ENCODE data around the gene BIRC7.
A peak's percentile ranks its signal among the peaks of the same experiment; 100 is the strongest.
"Not testable (repeated sequence)": the region's sequence is repeated elsewhere in the genome, so short reads cannot be mapped to it uniquely, and the experiment has no call there.

The BIRC7 gene

DNA sequence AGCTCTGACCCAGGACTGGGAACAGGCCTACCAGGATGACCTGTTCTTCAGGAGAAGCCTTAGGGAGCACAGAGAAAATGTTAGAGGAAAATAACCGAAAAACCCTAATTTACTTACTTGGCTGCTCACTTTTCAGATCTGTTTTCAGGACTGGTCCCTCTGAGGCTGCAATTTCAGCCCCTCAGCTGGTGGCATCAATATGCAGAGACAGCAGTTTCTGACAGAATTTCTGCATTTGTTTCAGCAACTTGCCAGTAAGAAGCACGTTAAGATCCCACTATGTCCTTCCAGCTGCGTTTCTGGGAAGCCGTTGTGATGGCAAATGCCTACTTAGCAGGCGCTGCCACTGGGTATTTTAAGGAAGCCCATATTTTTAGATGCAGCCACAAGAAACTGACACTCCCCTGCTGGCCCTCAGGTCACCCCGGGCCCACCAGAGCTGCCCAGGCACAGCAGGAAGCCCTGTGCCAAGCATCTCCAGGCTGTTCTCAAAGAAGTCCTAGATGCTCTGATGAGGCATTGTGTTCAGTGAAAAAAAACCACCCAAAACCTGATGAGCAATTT, 27.3 kb upstream of the BIRC7 start:
- no peak for DNase-seq

DNA sequence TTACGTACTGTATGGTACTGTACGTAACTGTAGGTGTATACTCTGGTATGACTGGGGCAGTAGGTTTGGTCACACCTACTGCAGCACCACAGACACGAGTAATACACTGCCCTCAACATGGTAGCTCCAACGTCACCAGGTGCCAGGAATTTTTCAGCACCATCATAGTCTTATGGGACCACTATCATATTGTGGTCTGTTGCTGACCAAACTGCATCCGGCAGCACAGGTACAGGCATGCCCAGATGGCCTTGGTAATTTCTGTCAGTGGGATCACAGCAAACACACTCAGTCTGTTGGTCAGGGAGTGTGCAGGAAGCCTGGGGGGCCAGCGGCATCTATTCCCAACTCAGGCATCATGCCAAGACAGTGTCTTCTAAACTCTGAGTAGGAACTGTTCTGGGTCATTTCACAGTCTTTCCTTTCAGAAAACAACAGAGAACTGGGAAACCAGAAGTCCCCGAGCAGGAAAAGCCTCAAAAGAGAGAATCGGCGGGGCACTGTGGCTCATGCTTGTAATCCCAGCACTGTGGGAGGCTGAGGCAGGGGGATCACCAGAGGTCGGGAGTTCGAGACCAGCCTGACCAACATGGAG, 25.6 kb upstream of the BIRC7 start:
- no peak for DNase-seq

DNA sequence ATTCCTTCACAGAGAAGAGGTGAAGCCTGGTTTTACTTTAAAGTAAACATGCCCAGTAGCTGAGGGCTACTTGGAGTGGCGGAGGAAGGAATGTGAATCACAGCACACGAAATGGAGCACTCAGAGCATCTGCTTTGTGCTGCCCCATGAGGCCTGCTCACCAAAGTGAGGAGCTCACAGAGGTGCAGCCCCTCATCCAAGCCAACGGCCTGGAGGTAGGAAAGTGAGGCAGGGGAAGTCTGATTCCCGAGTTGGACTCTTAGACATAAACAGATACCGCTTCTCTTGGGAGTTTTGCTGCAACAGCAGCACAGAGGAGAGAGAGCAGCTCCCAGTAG, 23.3 kb upstream of the BIRC7 start:
- DNase-seq, result no peak

DNA sequence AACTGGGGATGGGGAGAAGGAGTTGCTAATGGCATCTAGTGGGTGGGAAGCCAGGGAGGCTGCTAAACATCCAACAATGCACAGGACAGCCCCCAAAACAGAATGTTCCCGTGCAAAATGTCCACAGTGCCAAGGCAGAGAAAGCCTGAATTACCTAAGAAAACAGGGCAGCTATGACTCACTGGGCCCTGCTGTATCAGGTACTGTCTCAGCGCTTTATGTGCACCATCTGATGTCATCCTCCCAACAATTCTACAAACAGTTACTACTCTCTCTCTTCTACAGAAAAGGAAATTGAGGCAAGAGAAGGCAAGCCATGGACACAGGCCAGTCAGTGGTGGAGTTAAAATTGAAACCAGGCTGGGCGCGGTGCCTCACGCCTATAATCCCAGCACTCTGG, 22.9 kb upstream of the BIRC7 start:
- DNase-seq, result no peak

DNA sequence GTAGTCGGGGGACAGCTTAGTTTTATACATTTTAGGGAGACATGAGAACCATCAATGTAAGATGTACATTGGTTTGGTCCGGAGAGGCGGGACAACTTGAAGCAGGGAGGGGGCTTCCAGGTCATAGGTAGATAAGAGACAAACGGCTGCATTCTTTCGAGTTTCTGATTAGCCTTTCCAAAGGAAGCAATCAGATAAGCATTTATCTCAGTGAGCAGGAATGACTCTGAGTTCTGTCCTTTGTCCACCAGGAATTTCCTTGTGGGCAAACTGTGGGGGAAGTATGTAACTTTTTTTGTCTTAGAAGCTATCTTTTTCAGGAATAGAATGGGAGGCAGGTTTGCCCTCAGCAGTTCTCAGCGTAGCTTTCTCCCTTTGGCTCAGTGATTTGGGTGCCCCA, 21.2 kb upstream of the BIRC7 start:
- DNase-seq, result no peak

DNA sequence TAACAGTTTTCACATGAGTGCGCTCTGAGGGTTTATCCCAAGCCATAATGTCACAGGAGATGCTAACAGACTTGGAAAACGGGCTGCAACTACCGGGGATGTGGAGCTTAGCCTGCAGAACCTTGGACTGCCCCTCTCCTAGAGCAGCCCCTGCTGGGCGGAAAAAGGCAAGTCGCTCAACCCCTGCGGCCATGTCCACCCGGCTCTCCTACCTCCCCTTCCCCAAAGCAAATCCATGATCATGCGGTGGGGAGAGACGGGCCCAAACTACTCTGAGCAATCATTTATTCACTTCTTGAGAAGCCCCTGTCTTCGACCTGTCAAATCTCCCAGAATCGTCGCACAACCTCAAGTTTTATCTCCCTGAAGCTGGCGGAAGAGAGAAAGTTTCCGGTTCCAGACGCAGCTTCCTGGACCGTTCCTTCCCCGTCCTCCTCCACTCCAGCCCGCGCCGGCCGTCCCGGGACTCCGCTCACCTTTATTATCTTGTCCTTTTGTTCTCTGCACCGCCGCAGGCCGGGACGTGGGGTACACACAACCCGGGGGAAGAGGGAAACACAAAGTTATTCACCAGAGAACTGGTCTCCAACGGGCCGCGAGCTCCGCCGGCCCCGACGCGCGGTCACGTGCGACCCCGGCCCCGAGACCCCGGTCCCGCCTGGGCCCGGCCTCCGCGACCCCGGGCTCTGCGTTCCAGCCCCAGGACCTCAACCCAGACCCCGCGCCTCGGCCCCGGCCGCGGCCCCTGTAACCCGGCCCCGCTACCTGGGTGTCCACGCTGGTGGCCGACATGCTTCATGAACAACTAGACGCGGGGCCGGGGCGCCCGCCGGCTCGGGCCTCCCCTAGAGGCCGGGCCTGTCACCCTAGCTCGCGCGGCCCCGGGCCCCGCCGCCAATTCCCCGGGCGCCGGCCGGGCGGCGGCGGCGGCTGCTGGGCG, 20.3 kb upstream of the BIRC7 start:
- peak; percentile 70 to 78 for DNase-seq

DNA sequence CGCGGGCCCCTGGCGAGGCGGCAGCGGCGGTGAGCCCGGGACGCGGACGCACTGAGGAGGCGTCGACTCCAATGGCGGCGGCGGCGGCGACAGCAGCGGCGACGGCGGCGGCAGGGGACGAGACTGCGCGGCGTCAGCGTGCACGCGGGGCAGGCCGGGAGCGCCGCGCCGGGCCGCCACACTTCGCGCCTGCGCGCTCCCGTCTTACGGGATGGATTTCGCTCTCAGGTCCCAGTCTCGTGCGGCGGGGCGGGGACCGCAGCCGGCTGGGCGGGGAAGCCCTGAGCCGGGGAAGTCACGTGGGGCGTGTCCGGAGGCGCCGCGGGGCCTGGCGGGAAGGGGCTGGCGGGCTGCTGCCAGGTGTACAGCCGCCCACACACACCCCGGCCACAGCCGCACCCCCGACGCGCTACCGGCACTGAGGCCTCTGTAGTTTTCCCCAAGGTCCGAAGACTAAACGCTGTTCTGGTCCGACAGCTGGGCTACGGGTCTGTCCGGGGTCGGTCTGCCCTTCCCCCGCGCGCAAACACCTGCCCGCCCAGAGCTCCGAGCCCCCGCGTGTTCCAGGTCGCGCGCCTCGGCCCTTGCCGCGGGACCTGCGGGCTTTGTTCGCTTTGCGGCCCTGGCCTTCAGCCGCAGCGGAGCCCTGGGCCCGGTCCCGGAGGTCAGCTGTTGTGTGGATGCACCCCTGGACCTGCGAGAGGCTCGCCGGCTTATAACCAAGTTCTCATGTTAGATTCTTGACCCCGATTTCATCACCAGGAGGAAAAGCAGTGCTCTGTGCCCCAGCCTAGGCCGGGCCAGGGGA, 19.5 kb upstream of the BIRC7 start, which contains the start of gene YTHDF1:
Gene YTHDF1, minus strand, starts transcription at position 91 of the 808 bp plus-strand sequence. CDS start 239 bp downstream, outside the sequence.
- DNase-seq, result peak; percentile 98 to 99

DNA sequence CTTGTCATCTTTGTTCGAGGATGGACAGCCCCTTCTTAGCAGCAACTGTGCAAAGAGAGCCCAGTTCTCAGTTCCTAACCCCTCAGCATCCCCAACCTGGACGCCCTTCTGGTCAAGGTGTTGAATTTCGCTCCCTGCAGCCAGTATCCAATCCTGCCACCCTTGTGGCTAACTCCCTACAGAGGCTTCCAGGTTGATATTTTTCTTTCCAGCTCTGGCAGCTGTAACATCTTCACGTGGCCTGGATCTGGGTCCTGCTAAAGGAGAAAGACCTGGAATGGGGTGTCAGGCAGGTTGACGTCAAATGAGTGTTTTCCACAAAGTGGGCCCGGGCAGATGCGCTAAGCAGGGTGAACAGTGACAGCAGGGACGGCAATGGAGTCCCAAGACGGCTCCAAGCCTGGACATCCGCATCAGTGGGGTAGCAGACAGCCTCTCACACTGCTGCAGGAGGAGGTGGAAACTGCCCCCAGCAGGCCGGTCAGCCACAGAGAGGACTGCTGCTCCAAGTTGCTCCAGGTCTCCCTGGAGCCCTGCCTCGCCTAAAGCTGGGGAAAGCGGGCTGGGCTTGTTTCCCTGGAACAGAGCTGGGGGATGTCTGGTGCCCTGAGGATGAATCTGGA, 18.7 kb upstream of the BIRC7 start:
- no peak for DNase-seq

DNA sequence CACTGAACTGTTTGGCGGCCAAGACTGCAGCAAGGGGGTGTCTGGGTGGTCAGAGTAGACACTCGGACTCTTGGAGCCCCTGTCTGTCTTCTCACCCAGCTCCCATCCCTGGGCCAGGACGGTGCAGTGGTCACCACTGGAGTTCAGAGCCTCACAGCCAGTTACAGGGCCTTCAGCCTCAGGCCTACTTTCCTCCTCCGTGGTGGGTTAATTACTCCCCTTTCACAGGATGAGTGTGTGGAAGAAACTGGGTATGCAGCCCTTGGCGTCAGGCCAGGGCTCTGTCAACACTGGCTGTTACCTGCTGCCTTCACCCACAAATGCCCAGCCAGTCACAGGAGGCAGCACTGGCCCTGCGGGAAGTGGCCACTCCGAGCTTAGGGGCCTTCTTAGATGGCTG, 18.0 kb upstream of the BIRC7 start:
- DNase-seq, result peak; percentile 30 to 33

DNA sequence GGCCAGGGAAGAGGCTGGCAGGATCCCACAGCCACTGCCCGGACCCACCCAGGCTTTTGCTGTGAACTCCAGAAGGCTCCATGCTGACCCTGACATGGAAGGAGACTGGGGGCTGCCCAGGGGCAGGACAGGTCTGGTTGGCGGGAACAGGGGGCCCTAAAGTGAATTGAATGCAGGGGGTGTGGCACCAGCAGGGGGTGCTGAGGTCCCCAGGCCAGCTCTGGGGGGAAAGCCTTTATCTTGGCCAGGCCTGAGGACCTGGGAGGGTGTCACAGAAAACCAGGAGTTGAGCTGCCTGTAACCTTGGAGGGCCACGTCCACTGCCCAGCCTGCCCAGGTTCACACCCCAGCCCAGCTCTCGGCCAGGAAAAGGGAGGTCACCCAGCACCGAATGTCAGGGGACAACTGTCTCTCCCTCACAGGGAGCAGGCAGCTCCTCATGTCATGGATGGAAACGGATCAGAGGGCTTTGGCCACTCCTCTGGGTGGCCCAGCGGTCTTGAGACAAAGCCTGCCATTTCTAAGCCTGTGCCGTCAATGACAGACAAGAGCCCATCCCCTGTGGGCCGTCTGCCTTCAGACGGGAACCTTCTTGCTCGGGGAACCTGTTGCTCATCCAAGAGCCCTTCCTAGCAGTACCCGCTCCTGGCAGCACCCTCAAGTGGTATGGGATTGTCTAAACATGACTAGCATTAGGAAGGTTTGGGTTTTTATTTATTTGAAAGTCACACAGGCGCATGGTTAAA, 16.8 kb upstream of the BIRC7 start:
- DNase-seq, result no peak

DNA sequence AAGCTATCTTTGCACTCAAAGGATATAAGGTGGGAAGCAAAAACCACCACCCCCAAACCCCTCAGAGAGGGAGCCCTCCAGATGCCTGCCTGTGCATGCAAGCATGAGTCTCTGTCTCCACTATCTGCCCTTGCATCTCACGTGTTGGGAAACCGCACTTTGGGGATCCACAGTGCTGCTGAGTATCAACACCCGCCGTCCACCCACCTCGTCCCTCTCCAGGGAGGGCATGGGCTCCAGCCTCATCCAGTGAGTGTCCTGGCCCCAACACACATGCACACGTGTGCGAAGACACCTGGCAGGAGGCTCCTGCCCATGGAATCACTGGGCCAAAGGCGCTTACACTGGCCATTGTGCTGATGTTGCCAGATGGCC, 16.3 kb upstream of the BIRC7 start:
- no peak for DNase-seq

DNA sequence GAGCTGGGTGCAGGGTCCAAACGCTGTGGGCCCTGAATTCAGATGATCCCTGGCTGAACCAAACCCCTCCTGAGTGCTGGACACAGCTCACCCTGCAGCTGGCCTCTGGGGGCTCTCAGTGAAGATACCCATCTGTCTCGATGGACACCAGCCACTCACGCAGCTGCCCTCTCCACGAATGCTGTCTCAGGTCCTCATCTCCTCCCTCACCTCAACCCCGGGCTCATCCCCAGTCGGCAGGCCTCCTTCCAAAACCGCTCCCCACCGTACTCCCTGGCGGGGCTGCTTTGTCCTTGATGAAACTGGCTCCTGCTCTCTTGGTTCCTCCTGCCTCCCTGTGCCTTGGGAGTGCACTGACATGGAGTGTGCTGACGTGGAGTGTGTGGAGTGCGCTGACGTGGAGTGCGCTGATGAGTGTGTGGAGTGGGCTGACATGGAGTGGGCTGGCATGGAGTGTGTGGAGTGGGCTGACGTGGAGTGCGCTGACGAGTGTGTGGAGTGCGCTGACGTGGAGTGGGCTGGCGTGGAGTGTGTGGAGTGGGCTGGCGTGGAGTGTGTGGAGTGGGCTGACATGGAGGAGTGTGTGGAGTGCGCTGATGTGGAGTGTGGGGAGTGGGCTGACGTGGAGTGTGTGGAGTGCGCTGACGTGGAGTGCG, 15.7 kb upstream of the BIRC7 start:
- no peak for DNase-seq

DNA sequence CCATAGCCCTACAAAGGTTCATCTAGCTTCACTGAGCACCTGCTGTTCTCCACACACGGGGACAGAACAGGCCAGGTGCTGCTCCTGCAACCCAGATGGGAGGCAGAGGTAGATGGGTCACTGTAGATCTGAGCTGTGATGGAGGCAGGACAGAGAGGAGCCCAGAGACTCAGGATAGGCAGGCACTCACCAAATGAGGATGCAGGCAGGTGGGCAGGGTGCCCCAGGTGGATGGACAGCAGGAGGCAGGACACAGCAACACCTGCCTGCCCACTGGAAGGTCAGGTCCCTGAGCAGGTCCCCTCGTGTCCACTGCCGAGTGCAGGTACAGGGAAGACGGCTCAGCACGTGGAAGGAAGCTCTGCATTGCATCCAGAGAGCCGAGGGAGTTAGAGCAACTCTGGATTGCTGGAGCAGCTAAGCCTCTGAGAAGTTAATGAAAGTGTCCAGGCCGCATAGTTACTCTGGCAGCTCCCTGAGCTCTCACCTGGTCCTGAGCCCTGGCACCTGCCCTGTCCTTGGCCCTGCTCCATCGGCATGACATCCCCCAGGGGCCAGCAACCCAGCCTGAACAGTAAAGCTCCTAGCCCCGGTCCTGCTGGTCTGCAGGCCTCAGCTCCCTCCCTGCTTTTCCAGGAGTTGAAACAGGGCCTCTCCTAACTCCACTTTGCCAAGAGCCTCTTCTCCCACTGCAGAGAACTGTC, 14.9 kb upstream of the BIRC7 start:
- peak in 1 of 2 experiments; percentile 33 for DNase-seq

DNA sequence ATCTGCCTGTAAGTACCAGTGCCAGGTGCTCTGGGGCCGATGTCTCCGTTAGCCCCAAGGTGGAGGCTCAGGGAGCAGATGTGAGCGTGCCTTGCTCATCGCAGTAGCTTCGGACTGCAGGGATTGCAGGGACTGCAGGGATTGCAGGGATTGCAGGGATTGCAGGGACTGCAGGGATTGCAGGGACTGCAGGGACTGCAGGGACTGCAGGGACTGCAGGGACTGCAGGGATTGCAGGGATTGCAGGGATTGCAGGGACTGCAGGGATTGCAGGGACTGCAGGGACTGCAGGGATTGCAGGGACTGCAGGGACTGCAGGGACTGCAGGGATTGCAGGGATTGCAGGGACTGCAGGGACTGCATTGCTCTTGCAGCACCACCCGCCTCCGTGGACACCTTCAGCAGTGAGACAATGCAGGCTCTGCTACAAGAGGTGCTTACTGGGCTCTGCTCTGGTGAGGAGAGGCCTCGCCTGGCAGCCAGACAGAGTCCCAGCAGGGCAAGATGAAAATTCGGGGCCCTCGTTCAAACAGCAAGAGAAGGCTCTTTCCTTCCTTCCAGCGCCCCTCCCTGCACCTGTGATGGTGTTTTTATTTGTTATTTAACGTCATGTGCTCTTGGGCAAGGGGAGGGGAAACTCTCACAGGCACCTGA, 14.2 kb upstream of the BIRC7 start:
- not testable (repeated sequence) for DNase-seq

DNA sequence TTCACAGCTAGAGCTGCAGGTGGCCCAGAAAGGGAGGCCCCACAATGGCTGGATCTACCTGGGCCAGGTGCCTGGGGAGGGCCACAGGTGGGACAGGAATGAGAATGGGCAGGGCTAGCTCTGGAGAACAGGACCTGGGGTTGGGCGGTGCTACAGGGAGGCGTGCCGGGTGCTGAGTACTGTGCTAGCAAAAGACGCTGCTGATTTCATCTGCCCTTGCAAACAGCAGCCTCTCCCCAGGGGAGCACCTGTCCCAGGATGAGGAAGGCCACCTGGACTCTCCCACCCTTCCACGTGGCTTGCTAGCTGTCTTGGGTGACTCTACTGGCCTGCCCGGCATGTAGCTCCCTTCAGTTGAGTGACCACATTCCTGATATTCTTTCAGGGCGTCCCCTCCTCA, 13.2 kb upstream of the BIRC7 start:
- DNase-seq, result no peak

DNA sequence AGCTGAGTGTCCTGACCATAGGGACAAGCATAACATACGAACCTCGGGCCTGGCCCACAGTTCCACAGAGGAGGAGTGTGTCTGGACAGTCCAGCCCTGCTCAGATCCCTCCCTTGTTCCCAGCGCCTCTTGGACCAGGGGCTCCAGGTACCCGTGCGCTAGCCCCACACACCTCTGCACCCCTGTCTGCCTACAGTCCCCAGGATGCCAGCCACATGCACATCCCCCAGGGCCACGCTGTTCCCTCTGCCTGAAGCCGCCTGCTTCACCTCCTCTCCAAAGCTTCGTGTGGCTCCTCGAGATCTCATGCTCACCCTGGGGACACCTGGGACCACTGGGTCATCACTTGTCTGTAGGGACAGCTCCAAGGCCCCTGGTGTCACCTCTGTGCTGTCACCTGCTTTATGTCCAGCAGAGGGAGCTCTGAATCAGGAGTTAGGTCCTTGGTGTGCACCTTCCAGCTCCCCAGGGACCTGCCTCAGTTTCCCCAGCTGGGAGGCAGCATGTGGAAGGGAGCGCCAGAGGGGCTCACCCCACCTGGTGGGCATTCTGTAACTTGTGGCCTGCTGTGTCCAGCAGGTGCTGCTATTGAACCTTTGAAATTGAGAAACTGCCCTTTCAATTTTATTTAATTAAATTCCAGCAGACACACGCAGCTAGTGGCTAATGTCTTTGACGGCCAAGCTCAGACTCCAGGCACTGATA, 12.4 kb upstream of the BIRC7 start:
- DNase-seq, result peak; percentile 65 to 66

DNA sequence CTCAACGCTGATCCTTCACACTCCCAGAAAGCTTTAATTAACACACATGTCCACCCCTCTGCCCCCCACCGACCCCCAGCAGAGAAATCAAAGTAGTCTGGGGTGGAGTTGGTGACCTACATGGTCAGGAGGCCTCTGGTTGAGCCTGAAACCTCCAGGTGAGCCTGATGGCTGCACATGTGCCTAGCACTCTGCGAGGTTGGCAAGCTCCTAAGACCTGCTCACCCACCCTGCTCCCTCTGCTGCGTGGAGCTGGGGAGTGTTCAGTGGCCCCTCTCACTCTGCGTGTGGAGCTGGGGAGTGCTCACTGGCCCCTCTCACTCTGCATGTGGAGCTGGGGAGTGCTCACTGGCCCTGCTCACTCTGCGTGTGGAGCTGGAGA, 11.9 kb upstream of the BIRC7 start:
- DNase-seq, result no peak

DNA sequence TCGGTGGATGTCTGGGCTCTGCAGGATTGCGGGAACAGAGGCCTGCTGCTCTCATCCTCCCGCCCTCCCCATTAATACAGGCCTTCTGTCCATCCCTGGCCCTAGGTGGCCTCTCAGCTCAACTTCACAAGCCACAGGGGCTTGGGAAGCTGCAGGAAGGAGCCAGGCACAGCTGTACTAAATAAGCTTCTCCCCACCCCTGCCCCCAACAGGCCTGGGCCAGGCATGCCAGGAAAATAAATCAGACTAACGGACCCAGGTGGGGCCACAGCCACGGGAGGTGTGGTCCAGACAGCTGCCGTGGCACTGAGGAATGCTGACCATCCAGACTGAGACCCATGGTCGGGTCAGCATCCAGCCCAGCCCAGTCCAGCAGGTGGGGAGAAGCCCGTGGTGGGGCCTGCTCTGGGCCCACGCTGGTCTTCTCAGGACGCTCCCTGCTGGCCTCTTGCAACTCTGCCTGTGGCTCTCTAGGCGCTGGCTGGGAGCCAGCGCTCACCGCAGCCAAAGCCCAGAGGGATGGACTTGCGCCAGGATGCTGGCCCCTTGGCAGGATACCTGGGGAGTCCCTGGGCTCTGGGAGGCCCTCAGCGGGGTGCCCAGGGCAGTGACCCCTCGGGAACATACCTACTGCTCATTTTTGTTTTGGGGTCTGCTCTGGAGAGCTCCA, 11.2 kb upstream of the BIRC7 start:
- peak; percentile 76 to 90 for DNase-seq

DNA sequence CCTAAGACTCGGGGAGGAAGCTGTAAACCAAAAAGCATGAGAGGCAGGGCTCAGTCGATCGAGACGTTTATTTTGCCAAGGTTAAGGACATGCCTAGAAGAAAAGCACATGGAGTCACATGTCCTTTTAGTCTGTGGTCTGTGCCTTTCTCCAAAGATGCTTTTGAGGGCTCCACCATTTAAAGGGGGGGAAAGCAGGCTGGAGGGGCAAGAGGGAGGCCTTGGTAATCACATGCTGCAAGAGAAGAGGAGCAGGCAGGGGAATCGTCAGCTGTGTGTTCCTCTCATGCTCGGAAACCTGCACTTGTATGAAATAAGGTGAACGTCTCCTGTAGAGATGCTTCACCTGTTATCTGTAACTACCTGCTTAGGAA, 10.6 kb upstream of the BIRC7 start:
- no peak for DNase-seq

All from SHP77 (cell line).